GM06990 (cell line): ENCODE results near the gene IFT57.

Experiments
- DNase-seq: peaks from one replicate; pipeline ENCODE4 v3.0.0-alpha.2; 2011; ENCODE audit not compliant: insufficient read length; ENCODE audit errors: extremely low read depth
- H3K27me3 ChIP-seq: replicated peaks from 2 replicates; pipeline ENCODE4 v1.6.0; 2011; ENCODE audit warnings: low read length; ENCODE audit not compliant: control insufficient read depth, insufficient read depth
- H3K36me3 ChIP-seq: 2 replicates; pipeline ENCODE4 v1.5.1; 2011; ENCODE audit warnings: low read length; ENCODE audit not compliant: control insufficient read depth, insufficient read depth
- H3K4me3 ChIP-seq: replicated peaks from 2 replicates; pipeline ENCODE4 v1.5.1; 2011; ENCODE audit warnings: low read depth, mild to moderate bottlenecking, control low read depth, low read length
- CTCF ChIP-seq: IDR thresholded peaks from 2 replicates; pipeline ENCODE4 v1.5.1; 2011; ENCODE audit warnings: low read length, control low read depth, mild to moderate bottlenecking, inconsistent platforms; ENCODE audit not compliant: insufficient read depth, poor library complexity, severe bottlenecking

IFT57 gene

GRCh38 chr3:108130701-108131474, 91.3 kb downstream of the IFT57 start:
- no peak overlapping the region for H3K4me3 ChIP-seq

GRCh38 chr3:108130236-108130635, 92.0 kb downstream of the IFT57 start:
- no peak for TF ChIP-seq CTCF

More at GRCh38 chr3:108130701-108131474, 91.3 kb downstream of the IFT57 start:
- TF ChIP-seq CTCF: no peak
- no peak for DNase-seq
- Histone ChIP-seq H3K36me3 (0 out of 2 replicates have a peak, but pooled peaks cover 3% of the 10 kb centered on the region), H3K27me3 (no peaks in the 10 kb centered on the region)

GRCh38 chr3:108127301-108127988, 94.8 kb downstream of the IFT57 start:
- Histone ChIP-seq H3K27me3 (no peaks in the 10 kb centered on the region), H3K36me3 (no peaks in the 10 kb centered on the region), H3K4me3 (peak overlapping the region; percentile 26)
- no peak for TF ChIP-seq CTCF
- DNase-seq: peak; percentile 31

More at GRCh38 chr3:108130236-108130635, 92.0 kb downstream of the IFT57 start:
- no peak overlapping the region; the same call in 1 of the 2 replicates for H3K4me3 ChIP-seq
- no peak for DNase-seq
- H3K36me3 ChIP-seq: 0 out of 2 replicates have a peak, but pooled peaks cover 1% of the 10 kb centered on the region
- H3K27me3 ChIP-seq: no peaks in the 10 kb centered on the region

- no peak for DNase-seq
- no peak for TF ChIP-seq CTCF
- Histone ChIP-seq H3K4me3 (peak overlapping the region; percentile 76), H3K27me3 (no peaks in the 10 kb centered on the region), H3K36me3 (no peaks in the 10 kb centered on the region)
These were observed 95.9 kb downstream of the IFT57 start for GRCh38 chr3:108126348-108126747.

GRCh38 chr3:108125550-108126071, 96.6 kb downstream of the IFT57 start:
- Histone ChIP-seq H3K4me3 (peak overlapping the region; percentile 76), H3K36me3 (no peaks in the 10 kb centered on the region), H3K27me3 (no peaks in the 10 kb centered on the region)
- peak; percentile 81 for DNase-seq
- no peak for TF ChIP-seq CTCF
